GM13976 (cell line): ENCODE data around the gene EFNA5.

ENCODE experiments used
- DNase-seq: peaks from one replicate; pipeline ENCODE4 v3.0.0; 2012; ENCODE audit warnings: low spot score
- CTCF ChIP-seq: IDR thresholded peaks from 2 replicates; pipeline ENCODE4 v1.5.1; 2012; ENCODE audit warnings: borderline replicate concordance, mild to moderate bottlenecking; ENCODE audit not compliant: insufficient read depth; ENCODE audit errors: extremely low read depth, missing control alignments, control extremely low read depth
- in situ Hi-C: fragments of 300-500 bp; cut with MboI; formaldehyde crosslinking; loops from one replicate; pipeline ENCODE4 v1.12.0; 2022; ENCODE audit warnings: low sequenced_read_pairs, mixed read lengths, inconsistent platforms; ENCODE audit not compliant: unreplicated experiment

Gene EFNA5

GRCh38 chr5:107556575-107556974 is 114.2 kb downstream of the EFNA5 start:
- in situ Hi-C loops = loop anchor here (25.0 kb wide), 1 partner anchor 169 kb away; no protein-coding TSS in a partner anchor
- TF ChIP-seq CTCF = no peak
- no peak for DNase-seq

- no peak for TF ChIP-seq CTCF
- in situ Hi-C loops = loop anchor here (25.0 kb wide), 1 partner anchor 168 kb away; no protein-coding TSS in a partner anchor
- DNase-seq = no peak
These were observed 115.2 kb downstream of the EFNA5 start for GRCh38 chr5:107555425-107556090.

GRCh38 chr5:107554776-107555424 is 115.8 kb downstream of the EFNA5 start:
- in situ Hi-C loops = loop anchor here (25.0 kb wide), 1 partner anchor 168 kb away; no protein-coding TSS in a partner anchor
- DNase-seq = no peak
- TF ChIP-seq CTCF = no peak

- DNase-seq = no peak
- TF ChIP-seq CTCF = no peak
- in situ Hi-C loops = loop anchor here (25.0 kb wide), 1 partner anchor 166 kb away; no protein-coding TSS in a partner anchor
These were observed 117.6 kb downstream of the EFNA5 start for GRCh38 chr5:107553117-107553555.

- DNase-seq = no peak
- in situ Hi-C loops = loop anchor here (25.0 kb wide), 1 partner anchor 164 kb away; no protein-coding TSS in a partner anchor
- no peak for TF ChIP-seq CTCF
These were observed 119.6 kb downstream of the EFNA5 start for GRCh38 chr5:107551088-107551487.

- in situ Hi-C loops = no loop called here
- no peak for DNase-seq
- TF ChIP-seq CTCF = no peak
These were observed 121.2 kb downstream of the EFNA5 start for GRCh38 chr5:107549567-107549966.
